Neural cell (in vitro differentiated cells): ENCODE results near the gene PXK. TPM values are rescaled to one million over a fixed set of nuclear protein-coding genes. Genes with fewer than 3 reads are reported as not detected.
"Not testable (repeated sequence)": the region's sequence is repeated elsewhere in the genome, so short reads cannot be mapped to it uniquely, and the experiment has no call there.

ENCODE experiments used
- H2AFZ ChIP-seq: fragments of 200-600, 300-800 bp; sonication (generic), shearing (Covaris generic); 2 replicates; pipeline ENCODE4 v1.6.0; 2014; ENCODE audit warnings: low read depth, mild to moderate bottlenecking, antibody characterized with exemption, low read length, moderate library complexity
- H3F3A ChIP-seq: fragments of 200-600 bp; shearing (Covaris generic); 2 replicates; pipeline ENCODE4 v1.6.1; 2016; ENCODE audit warnings: mild to moderate bottlenecking, moderate library complexity, mixed read lengths, antibody characterized with exemption, low read length; ENCODE audit not compliant: insufficient read depth, poor library complexity, severe bottlenecking
- H3K27ac ChIP-seq: fragments of 200-600, 300-800 bp; sonication (generic), shearing (Covaris generic); 2 replicates; pipeline ENCODE4 v1.5.1; 2014; ENCODE audit warnings: mild to moderate bottlenecking, low read length, moderate library complexity
- H3K27me3 ChIP-seq: fragments of 300-800, 200-600 bp; sonication (generic), shearing (Covaris generic); 2 replicates; pipeline ENCODE4 v1.6.0; 2014; ENCODE audit warnings: mild to moderate bottlenecking, low read depth, low read length, moderate library complexity; ENCODE audit not compliant: insufficient read depth
- H3K36me3 ChIP-seq: fragments of 300-800, 200-600 bp; sonication (generic), shearing (Covaris generic); 2 replicates; pipeline ENCODE4 v1.5.1; 2014; ENCODE audit warnings: mild to moderate bottlenecking, antibody characterized with exemption, low read length, moderate library complexity; ENCODE audit not compliant: insufficient read depth
- H3K4me2 ChIP-seq: fragments of 300-800, 200-600 bp; sonication (generic), shearing (Covaris generic); 2 replicates; pipeline ENCODE4 v1.6.0; 2014; ENCODE audit warnings: mild to moderate bottlenecking, low read length
- H3K4me3 ChIP-seq: fragments of 300-800, 200-600 bp; sonication (generic), shearing (Covaris generic); 2 replicates; pipeline ENCODE4 v1.5.1; 2014; ENCODE audit warnings: mild to moderate bottlenecking, low read length, moderate library complexity
- H3K79me2 ChIP-seq: fragments of 200-600 bp; shearing (Covaris generic); replicated peaks from 2 replicates; pipeline ENCODE4 v1.6.0; 2014; ENCODE audit warnings: mild to moderate bottlenecking, low read length, moderate library complexity; ENCODE audit not compliant: insufficient read depth
- H3K9ac ChIP-seq: fragments of 300-800, 200-600 bp; sonication (generic), shearing (Covaris generic); 2 replicates; pipeline ENCODE4 v1.6.1; 2016; ENCODE audit warnings: mild to moderate bottlenecking, low read length, mixed read lengths
- H3K9me2 ChIP-seq: fragments of 200-600 bp; shearing (Covaris generic); 2 replicates; pipeline ENCODE4 v1.6.1; 2016; ENCODE audit warnings: mild to moderate bottlenecking, low read length, mixed read lengths; ENCODE audit not compliant: insufficient read depth
- H3K9me3 ChIP-seq: fragments of 200-600, 300-800 bp; sonication (generic), shearing (Covaris generic); 2 replicates; pipeline ENCODE4 v1.6.1; 2016; ENCODE audit warnings: mild to moderate bottlenecking, mixed run types, low read length, moderate library complexity, mixed read lengths
- H4K20me1 ChIP-seq: fragments of 200-600 bp; shearing (Covaris generic); 2 replicates; pipeline ENCODE4 v1.6.1; 2016; ENCODE audit warnings: mild to moderate bottlenecking, mixed run types; ENCODE audit not compliant: insufficient read depth
- EP300 ChIP-seq: fragments of 450-650 bp; conservative IDR thresholded peaks from 2 replicates; pipeline ENCODE4 v1.6.1; 2014; ENCODE audit warnings: antibody characterized with exemption, mild to moderate bottlenecking, moderate library complexity; ENCODE audit not compliant: poor library complexity, severe bottlenecking
- EZH2 ChIP-seq: fragments of 200-600, 300-800 bp; shearing (Covaris generic), sonication (generic); IDR thresholded peaks from 2 replicates; pipeline ENCODE4 v1.6.1; 2014; ENCODE audit warnings: antibody characterized with exemption, low read length, borderline replicate concordance, mild to moderate bottlenecking; ENCODE audit not compliant: insufficient read depth, poor library complexity, severe bottlenecking
- MXI1 ChIP-seq: fragments of 450-650 bp; conservative IDR thresholded peaks from 2 replicates; pipeline ENCODE4 v1.6.1; 2014; ENCODE audit warnings: antibody characterized with exemption, mild to moderate bottlenecking; ENCODE audit not compliant: poor library complexity, severe bottlenecking
- POLR2AphosphoS5 ChIP-seq: IDR thresholded peaks from 2 replicates; pipeline ENCODE4 v1.6.1; 2012
- RAD21 ChIP-seq: fragments of 450-650 bp; conservative IDR thresholded peaks from 2 replicates; pipeline ENCODE4 v1.6.1; 2014; ENCODE audit warnings: antibody characterized with exemption, mild to moderate bottlenecking, moderate library complexity
- SMC3 ChIP-seq: fragments of 450-650 bp; conservative IDR thresholded peaks from 2 replicates; pipeline ENCODE4 v1.6.1; 2014; ENCODE audit warnings: antibody characterized with exemption, mild to moderate bottlenecking, moderate library complexity; ENCODE audit not compliant: poor library complexity
- TAF1 ChIP-seq: IDR thresholded peaks from 2 replicates; pipeline ENCODE4 v1.6.1; 2012; ENCODE audit warnings: low read depth
- polyA plus RNA-seq: library from polyadenylated mRNA; depleted of rRNA; stranded (reverse); fragments of >200 nt; gene quantifications from 2 replicates; pipeline ENCODE4 v1.2.3, GENCODE V29; 2014
- TF ChIP-seq, protein P1 (sequence below): IDR thresholded peaks from 2 replicates; pipeline ENCODE4 v1.6.1; 2012; ENCODE audit warnings: borderline replicate concordance
- TF ChIP-seq, protein P2 (sequence below): fragments of 450-650 bp; IDR thresholded peaks from 2 replicates; pipeline ENCODE4 v1.5.1; 2014; ENCODE audit warnings: antibody characterized with exemption, mild to moderate bottlenecking, moderate library complexity; ENCODE audit not compliant: poor library complexity, severe bottlenecking

PXK gene
- polyA plus RNA-seq, 1 donor from 2014 or later = 37.7 TPM

DNA sequence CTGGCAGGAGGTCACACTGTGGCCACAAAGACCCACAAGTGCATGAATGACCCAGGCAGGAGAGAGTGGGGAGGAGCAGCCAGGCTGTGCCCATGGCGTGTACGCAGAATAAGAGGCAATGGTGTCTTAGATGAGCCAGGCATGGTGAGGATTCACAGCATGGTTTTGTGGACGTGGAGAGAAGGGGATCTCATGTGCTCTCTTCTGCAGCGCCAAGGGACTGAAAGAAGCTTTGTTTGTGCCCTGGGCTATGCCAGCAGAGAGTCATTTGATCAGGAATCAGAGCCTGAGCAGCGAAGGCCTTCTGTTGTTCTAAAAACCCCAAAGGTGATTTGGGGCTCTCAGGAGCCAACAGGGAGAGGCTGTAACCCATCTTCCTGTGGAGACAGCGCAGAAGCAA is 45.3 kb upstream of the PXK start:
- Histone ChIP-seq H3K27ac (no peak overlapping the region), H3K4me3 (no peak overlapping the region), H3K27me3 (no peaks in the 10 kb centered on the region), H3F3A (no peaks in the 10 kb centered on the region), H2AFZ (no peak overlapping the region), H3K79me2 (no peaks in the 10 kb centered on the region), H3K9me3 (no peaks in the 10 kb centered on the region), H3K4me2 (no peak overlapping the region), H4K20me1 (no peaks in the 10 kb centered on the region), H3K9ac (no peak overlapping the region), H3K9me2 (no peaks in the 10 kb centered on the region), H3K36me3 (no peaks in the 10 kb centered on the region)
- TF ChIP-seq, protein P1, sequence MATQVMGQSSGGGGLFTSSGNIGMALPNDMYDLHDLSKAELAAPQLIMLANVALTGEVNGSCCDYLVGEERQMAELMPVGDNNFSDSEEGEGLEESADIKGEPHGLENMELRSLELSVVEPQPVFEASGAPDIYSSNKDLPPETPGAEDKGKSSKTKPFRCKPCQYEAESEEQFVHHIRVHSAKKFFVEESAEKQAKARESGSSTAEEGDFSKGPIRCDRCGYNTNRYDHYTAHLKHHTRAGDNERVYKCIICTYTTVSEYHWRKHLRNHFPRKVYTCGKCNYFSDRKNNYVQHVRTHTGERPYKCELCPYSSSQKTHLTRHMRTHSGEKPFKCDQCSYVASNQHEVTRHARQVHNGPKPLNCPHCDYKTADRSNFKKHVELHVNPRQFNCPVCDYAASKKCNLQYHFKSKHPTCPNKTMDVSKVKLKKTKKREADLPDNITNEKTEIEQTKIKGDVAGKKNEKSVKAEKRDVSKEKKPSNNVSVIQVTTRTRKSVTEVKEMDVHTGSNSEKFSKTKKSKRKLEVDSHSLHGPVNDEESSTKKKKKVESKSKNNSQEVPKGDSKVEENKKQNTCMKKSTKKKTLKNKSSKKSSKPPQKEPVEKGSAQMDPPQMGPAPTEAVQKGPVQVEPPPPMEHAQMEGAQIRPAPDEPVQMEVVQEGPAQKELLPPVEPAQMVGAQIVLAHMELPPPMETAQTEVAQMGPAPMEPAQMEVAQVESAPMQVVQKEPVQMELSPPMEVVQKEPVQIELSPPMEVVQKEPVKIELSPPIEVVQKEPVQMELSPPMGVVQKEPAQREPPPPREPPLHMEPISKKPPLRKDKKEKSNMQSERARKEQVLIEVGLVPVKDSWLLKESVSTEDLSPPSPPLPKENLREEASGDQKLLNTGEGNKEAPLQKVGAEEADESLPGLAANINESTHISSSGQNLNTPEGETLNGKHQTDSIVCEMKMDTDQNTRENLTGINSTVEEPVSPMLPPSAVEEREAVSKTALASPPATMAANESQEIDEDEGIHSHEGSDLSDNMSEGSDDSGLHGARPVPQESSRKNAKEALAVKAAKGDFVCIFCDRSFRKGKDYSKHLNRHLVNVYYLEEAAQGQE = no peak
- TF ChIP-seq SMC3 = no peak
- TF ChIP-seq, protein P2, sequence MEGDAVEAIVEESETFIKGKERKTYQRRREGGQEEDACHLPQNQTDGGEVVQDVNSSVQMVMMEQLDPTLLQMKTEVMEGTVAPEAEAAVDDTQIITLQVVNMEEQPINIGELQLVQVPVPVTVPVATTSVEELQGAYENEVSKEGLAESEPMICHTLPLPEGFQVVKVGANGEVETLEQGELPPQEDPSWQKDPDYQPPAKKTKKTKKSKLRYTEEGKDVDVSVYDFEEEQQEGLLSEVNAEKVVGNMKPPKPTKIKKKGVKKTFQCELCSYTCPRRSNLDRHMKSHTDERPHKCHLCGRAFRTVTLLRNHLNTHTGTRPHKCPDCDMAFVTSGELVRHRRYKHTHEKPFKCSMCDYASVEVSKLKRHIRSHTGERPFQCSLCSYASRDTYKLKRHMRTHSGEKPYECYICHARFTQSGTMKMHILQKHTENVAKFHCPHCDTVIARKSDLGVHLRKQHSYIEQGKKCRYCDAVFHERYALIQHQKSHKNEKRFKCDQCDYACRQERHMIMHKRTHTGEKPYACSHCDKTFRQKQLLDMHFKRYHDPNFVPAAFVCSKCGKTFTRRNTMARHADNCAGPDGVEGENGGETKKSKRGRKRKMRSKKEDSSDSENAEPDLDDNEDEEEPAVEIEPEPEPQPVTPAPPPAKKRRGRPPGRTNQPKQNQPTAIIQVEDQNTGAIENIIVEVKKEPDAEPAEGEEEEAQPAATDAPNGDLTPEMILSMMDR = no peak
- TF ChIP-seq EP300 = no peak
- TF ChIP-seq POLR2AphosphoS5 = no peak
- no peak for TF ChIP-seq TAF1
- TF ChIP-seq EZH2 = no peak
- no peak for TF ChIP-seq RAD21
- no peak for TF ChIP-seq MXI1

DNA sequence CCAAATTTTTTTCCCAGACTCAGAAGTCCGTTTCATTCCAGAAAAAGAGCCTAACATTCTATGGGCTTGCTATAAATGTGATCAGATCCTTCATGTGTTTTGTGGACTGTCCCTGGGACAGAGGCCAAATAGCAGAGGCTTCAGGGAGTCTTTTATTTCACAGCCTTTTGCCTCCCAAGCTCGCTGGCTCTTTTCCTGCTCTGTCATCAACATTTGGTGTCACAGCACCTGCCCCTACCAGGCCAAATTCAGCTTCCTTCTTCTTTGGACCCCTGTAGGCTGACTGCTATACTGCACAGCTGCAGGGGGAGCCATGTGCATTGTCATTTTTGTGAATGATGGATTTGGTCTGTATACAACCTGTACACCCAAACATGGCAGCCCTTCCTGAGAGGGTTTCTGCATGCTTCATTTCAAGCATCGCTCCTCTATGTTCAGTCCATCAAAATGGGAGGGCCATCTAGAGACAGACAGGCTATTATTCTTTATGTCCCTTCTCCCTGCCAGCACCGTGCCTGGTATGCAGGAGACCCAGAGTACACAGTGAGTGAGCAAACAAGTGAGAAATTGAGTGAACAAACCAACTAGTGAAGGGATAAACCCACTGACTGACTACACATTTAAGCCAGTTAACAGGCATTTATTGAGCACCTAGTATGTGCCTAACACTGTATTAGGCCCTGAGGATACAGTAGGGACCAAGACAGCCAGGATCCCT is 44.5 kb upstream of the PXK start:
- H3K79me2 ChIP-seq = no peaks in the 10 kb centered on the region
- H3K27me3 ChIP-seq = no peaks in the 10 kb centered on the region
- TF ChIP-seq, protein P2 = no peak
- H3K9me2 ChIP-seq = no peaks in the 10 kb centered on the region
- no peak overlapping the region for H2AFZ ChIP-seq
- no peaks in the 10 kb centered on the region for H3K36me3 ChIP-seq
- H3K9ac ChIP-seq = no peak overlapping the region
- H4K20me1 ChIP-seq = no peaks in the 10 kb centered on the region
- no peak overlapping the region for H3K27ac ChIP-seq
- no peaks in the 10 kb centered on the region for H3F3A ChIP-seq
- H3K9me3 ChIP-seq = no peaks in the 10 kb centered on the region
- H3K4me2 ChIP-seq = no peak overlapping the region
- no peak overlapping the region for H3K4me3 ChIP-seq

DNA sequence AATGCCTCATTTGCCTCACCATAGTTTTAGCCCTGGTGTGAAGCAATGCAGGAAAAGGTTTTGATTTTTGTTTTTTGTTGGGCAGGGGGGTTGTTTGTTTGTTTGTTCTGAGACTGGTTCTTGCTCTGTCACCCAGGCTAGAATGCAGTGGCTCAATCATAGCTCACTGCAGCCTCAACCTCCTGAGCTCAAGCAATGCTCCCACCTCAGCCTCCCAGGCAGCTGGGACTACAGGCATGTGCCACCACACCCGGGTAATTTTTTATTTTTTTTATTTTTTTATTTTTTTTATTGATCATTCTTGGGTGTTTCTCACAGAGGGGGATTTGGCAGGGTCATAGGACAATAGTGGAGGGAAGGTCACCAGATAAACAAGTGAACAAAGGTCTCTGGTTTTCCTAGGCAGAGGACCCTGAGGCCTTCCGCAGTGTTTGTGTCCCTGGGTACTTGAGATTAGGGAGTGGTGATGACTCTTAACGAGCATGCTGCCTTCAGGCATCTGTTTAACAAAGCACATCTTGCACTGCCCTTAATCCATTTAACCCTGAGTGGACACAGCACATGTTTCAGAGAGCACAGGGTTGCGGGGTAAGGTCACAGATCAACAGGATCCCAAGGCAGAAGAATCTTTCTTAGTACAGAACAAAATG is 43.6 kb upstream of the PXK start:
- H3K27ac ChIP-seq = not testable (repeated sequence)

DNA sequence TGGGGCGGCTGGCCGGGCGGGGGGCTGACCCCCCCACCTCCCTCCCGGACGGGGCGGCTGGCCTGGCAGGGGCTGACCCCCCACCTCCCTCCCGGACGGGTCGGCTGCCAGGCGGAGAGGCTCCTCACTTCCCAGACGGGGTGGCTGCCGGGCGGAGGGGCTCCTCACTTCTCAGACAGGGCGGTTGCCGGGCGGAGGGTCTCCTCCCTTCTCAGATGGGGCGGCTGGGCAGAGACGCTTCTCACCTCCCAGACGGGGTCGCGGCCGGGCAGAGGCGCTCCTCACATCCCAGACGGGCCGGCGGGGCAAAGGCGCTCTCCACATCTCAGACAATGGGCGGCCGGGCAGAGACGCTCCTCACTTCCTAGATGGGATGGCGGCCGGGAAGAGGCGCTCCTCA is 42.2 kb upstream of the PXK start:
- H2AFZ ChIP-seq, H3K9me2 ChIP-seq, H3K27ac ChIP-seq, H4K20me1 ChIP-seq, H3K4me2 ChIP-seq, H3F3A ChIP-seq, H3K9ac ChIP-seq, H3K9me3 ChIP-seq, H3K27me3 ChIP-seq, H3K4me3 ChIP-seq, H3K36me3 ChIP-seq, H3K79me2 ChIP-seq: not testable (repeated sequence)

More for the DNA sequence above, 43.6 kb upstream of the PXK start:
- not testable (repeated sequence) for H3K9me3 ChIP-seq, H3K9ac ChIP-seq, H3K9me2 ChIP-seq, H4K20me1 ChIP-seq, H3K27me3 ChIP-seq, H2AFZ ChIP-seq, H3K4me2 ChIP-seq, H3K4me3 ChIP-seq, H3F3A ChIP-seq, H3K79me2 ChIP-seq, H3K36me3 ChIP-seq
